Activated T-helper 1 cell treated with Interleukin-2 at 50 U/mL for 16 hours (primary cell): ENCODE data around the gene FAM200A.
"Not testable (repeated sequence)": the region's sequence is repeated elsewhere in the genome, so short reads cannot be mapped to it uniquely, and the experiment has no call there.

Experiments used
- DNase-seq: peaks from one replicate; pipeline ENCODE4 v3.0.0-alpha.2; 2020; ENCODE audit warnings: low read depth

The FAM200A gene

DNA sequence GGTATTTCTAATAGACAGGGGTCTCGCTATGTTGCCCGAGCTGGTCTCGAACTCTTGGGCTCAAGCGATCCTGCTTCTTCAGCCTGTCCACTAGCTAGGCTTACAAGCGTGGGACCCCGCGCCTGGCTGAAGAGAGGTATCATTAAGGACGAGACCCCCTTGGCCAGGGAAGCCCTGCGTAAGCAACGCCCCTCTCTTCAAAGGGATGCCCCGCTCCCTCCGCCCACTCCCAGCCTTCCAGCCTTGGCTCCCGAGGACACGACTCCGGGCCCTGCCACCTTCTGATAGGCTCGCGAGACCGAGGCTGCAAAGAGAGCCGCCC lies 47.7 kb downstream of the FAM200A start:
- no peak for DNase-seq

DNA sequence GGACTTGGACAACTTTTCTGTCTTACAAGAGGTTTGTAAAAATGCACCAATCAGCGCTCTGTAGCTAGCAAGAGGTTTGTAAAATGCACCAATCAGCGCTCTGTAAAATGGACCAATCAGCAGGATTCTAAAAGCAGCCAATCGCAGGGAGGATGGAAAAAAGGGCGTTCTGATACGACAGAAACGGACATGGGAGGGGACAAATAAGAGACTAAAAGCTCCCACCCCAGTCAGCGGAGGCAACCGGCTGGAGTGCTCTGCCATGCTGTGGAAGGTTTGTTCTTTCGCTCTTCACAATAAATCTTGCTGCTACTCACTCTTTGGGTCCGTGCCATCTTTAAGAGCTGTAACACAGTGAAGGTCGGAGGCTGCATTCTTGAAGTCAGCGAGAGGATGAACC lies 50.7 kb downstream of the FAM200A start:
- not testable (repeated sequence) for DNase-seq

DNA sequence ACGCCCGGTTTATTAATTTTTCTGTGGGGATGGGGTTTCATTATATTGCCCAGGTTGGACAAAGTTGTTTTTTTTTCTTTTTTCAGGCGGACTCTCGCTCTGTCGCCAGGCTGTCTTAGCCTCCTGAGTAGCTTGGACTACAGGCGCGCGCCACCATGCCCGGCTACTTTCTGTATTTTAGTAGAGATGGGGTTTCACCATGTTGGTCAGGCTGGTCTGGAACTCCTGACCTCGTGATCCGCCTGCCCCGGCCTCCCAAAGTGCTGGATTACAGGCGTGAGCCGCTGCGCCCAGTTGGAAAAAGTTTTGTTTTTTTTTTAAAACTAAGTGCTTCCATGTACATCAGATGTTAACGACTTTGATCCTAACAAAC lies 51.3 kb downstream of the FAM200A start:
- no peak for DNase-seq

GRCh38 chr7:99499721-99500636 lies 51.9 kb downstream of the FAM200A start, which contains the start of gene ZNF394:
Gene ZNF394 (minus strand): TSS chr7:99500281. CDS start chr7:99500093, 188 bp downstream.
- peak; percentile 84 for DNase-seq

GRCh38 chr7:99499371-99499720 lies 52.6 kb downstream of the FAM200A start:
- DNase-seq: peak; percentile 1

DNA sequence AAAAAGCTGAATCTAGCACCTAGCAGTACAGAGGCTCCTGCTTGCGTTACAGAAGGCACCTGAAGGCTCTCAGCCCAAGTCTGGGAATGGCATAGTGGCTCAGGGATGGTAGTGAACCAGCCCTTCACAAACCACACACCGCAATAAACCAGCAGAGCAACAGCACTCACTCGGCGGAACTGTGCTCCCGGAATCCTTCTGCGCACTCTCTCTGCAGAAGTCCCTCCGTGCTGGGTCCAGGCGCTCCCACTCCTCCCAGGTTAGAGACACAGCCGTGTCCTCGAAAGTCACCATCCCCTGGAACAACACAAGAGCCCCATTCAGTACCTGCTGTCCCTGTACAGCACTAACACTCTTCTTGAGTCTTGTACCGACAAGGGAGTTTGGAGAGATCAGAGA lies 53.4 kb downstream of the FAM200A start:
- no peak for DNase-seq

DNA sequence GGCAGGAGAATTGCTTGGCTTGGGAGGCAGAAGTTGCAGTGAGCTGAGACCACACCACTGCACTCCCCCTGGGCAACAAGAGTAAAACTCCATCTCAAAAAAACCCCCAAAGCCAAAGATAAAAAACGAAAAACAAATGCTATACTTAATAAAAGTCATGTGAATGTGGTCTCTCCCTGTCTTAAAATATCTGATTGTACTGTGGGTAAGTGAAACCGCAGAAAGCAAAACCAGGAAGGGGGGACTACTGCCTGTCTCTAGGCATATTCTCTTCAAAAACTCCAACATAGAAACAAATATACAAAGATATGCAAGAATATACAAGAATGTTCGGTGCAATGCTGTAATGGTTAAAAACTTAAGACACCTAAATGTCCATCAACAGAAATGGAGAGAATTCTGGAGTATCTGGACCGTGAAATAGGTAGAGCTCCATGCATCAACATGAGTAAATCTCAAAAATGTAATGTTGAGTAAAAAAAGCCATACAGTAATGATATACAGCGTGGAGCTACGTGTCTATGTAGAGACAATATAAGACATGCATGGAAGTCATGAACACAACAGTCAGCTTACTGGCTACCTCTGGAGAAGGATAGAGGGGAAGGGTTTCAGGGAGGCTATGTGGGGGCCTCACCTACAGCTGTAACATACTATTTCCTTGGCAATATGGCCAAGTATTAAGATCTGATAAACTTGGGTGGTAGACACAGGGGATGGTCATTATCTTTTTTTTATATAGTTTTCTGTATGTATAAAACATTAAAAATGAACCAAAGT lies 54.0 kb downstream of the FAM200A start:
- no peak for DNase-seq
